Measurements from ENCODE around the gene VGLL4. TPM values are rescaled to one million over a fixed set of nuclear protein-coding genes. Genes with fewer than 3 reads are reported as not detected.

The VGLL4 gene
- total RNA-seq, 1 experiment from 2014 or later, result 42.1 TPM

- Mint-ChIP-seq H3K27me3 (ENCODE audit: low read depth) (no peaks in the 10 kb centered on the region), H3K9me3 (no peaks in the 10 kb centered on the region; a peak in 1 of 5 replicates), H3K4me1 (peaks cover 65% of the 10 kb centered on the region in 2 experiments), H3K36me3 (ENCODE audit: insufficient read depth in 1 of 3, low read depth in 3 of 3) (peaks cover 3 to 12% (median 5%) of the 10 kb centered on the region in 3 experiments), H3K27ac (peak overlapping the region; percentile 90 to 94 (median 90); a peak in 6 of 7 replicates), H3K4me3 (peak overlapping the region in 1 of 2 experiments; percentile 19; a peak in 2 of 5 replicates)
- Histone ChIP-seq H3T11ph (ENCODE audit: low read length) (no peak overlapping the region), H2BK12ac (ENCODE audit: insufficient read length, low read depth, low read length) (no peak overlapping the region), H3K9ac (ENCODE audit: extremely low read depth, insufficient read length, low read length) (no peak overlapping the region), H3K23ac (ENCODE audit: insufficient read length, low read depth, low read length) (no peak overlapping the region), H2BK120ac (ENCODE audit: low read depth, low read length, poor library complexity, severe bottlenecking) (no peak overlapping the region), H2BK20ac (ENCODE audit: low read depth, low read length, poor library complexity, severe bottlenecking) (no peak overlapping the region), H4K5ac (ENCODE audit: insufficient read length, low read depth, low read length) (no peak overlapping the region), H3K23me2 (ENCODE audit: insufficient read length, low read depth, low read length, poor library complexity, severe bottlenecking) (no peaks in the 10 kb centered on the region), H3K79me1 (ENCODE audit: insufficient read depth, low read depth, low read length, poor library complexity, severe bottlenecking) (peaks cover 12% of the 10 kb centered on the region), H3K56ac (ENCODE audit: insufficient read length, low read depth, low read length) (no peak overlapping the region), H3K9me3 (ENCODE audit: control insufficient read depth, low read depth, low read length) (no peaks in the 10 kb centered on the region), H2AK5ac (ENCODE audit: insufficient read length, low read length) (no peak overlapping the region), H3K27me3 (ENCODE audit: insufficient read depth, low read length) (no peaks in the 10 kb centered on the region), H3K18ac (ENCODE audit: insufficient read length, low read depth, low read length) (no peak overlapping the region), H3K79me2 (ENCODE audit: insufficient read depth, low read length) (peaks cover 27% of the 10 kb centered on the region; the same call in 1 of the 2 replicates), H4K91ac (ENCODE audit: insufficient read length, low read depth, low read length) (no peak overlapping the region), H2BK5ac (ENCODE audit: insufficient read length, low read length) (no peak overlapping the region), H4K20me1 (ENCODE audit: control insufficient read depth, insufficient read depth, insufficient read length) (no peaks in the 10 kb centered on the region), H3K4me1 (ENCODE audit: insufficient read depth, low read length) (peaks cover 21% of the 10 kb centered on the region), H2AFZ (ENCODE audit: low read length) (no peak overlapping the region), H2BK15ac (ENCODE audit: low read depth, low read length) (no peak overlapping the region), H4K8ac (replicated peaks; ENCODE audit: insufficient read length, low read depth, low read length) (no peak overlapping the region), H3K4ac (ENCODE audit: low read depth, low read length) (no peak overlapping the region), H3K4me2 (ENCODE audit: insufficient read depth, insufficient read length, low read length) (no peak overlapping the region), H3K27ac (ENCODE audit: insufficient read length, low read depth, low read length) (peak overlapping the region; percentile 29), H3K14ac (ENCODE audit: insufficient read depth, low read length) (no peak overlapping the region; the same call in 1 of the 2 replicates)
- no peak for TF ChIP-seq CTCF (conservative IDR thresholded peaks at IDR 0.05)
- no peak for DNase-seq
- no CpG with 5 or more reads among the region's 7 CpGs for WGBS (ENCODE audit: extremely low coverage, insufficient read length, low lambda C conversion rate)
Observed at GRCh38 chr3:11591002-11591355, 52.7 kb downstream of the VGLL4 start.

Measured in H9 (cell line).